K562 (cell line): ENCODE data around the gene PLA2G2E. TPM values are rescaled to one million over a fixed set of nuclear protein-coding genes. Genes with fewer than 3 reads are reported as not detected.

ENCODE experiments used
- ATAC-seq: fragments of 200-7000 bp; cut with Tn5 transposase; 3 replicates; pipeline ENCODE4 v1.9.1; 2020; ENCODE audit warnings: moderate library complexity
- BruUV-seq: library from RNA; stranded (reverse); fragments of 400-500 nt; replicated peaks from 2 replicates; lab custom pipeline; 2021; lab: Mats Ljungman, UMichigan
- CTCF ChIA-PET: fragments of 300-600 bp; formaldehyde crosslinking; extraction: SDS; loops from one replicate; lab custom pipeline; 2021; ENCODE audit warnings: low intra/inter-chr PET ratio; lab: Yijun Ruan, JAX
- POLR2A ChIA-PET: fragments of 300-600, 350-650 bp; sonication (Branson Sonifier 250); formaldehyde crosslinking; extraction: SDS; loops from one replicate; lab custom pipeline; 2021; ENCODE audit warnings: antibody characterized with exemption, inconsistent platforms; lab: Yijun Ruan, JAX
- DNase-seq, 4 experiments: peaks; one replicate each; pipeline versions ENCODE4 v3.0.0 to v3.0.0-alpha.2; 2011 to 2018; ENCODE audit warnings: low spot score in 3 of 4, mixed read lengths in 3 of 4; ENCODE audit errors: extremely low read depth in 1 of 4
- FAIRE-seq: peaks from 2 replicates; lab custom pipeline; 2011; peaks lifted over from hg19 to GRCh38; lab: Jason Lieb, UNC
- H2AFZ ChIP-seq: 2 replicates; pipeline ENCODE4 v1.6.0; 2011; ENCODE audit warnings: low read depth, low read length, control low read depth, inconsistent platforms
- H3K27ac ChIP-seq: fragments of 200-600 bp; 3 replicates; pipeline ENCODE4 v1.8.0; 2011; ENCODE audit warnings: low read depth, mild to moderate bottlenecking, control low read depth, inconsistent platforms, low read length, moderate library complexity, mixed read lengths; ENCODE audit errors: extremely low read depth
- H3K27me3 ChIP-seq, 2 experiments: fragments of 300-600 bp in 1 of 2; 2 replicates in 1 of 2; 3 replicates in 1 of 2; pipeline versions ENCODE4 v1.6.0 to v1.8.0; 2011; ENCODE audit warnings: inconsistent platforms in 2 of 2, low read length in 2 of 2, mild to moderate bottlenecking in 1 of 2, mixed read lengths in 1 of 2, moderate library complexity in 1 of 2; ENCODE audit not compliant: control insufficient read depth in 2 of 2, insufficient read depth in 2 of 2
- H3K36me3 ChIP-seq: fragments of 300-600 bp; 3 replicates; pipeline ENCODE4 v1.8.0; 2011; ENCODE audit warnings: mild to moderate bottlenecking, low read length, inconsistent platforms; ENCODE audit not compliant: control insufficient read depth, insufficient read depth
- H3K4me1 ChIP-seq, 2 experiments: fragments of 200-600 bp in 1 of 2; replicated peaks in 1 of 2; 2 replicates in 1 of 2; 3 replicates in 1 of 2; pipeline versions ENCODE4 v1.5.1 to v1.8.0; 2011; ENCODE audit warnings: inconsistent platforms in 2 of 2, low read length in 2 of 2, mild to moderate bottlenecking in 1 of 2, mixed read lengths in 1 of 2, moderate library complexity in 1 of 2; ENCODE audit not compliant: control insufficient read depth in 2 of 2, insufficient read depth in 2 of 2
- H3K4me2 ChIP-seq: 2 replicates; pipeline ENCODE4 v1.6.1; 2011; ENCODE audit warnings: low read length, control low read depth, inconsistent platforms, mixed read lengths; ENCODE audit not compliant: insufficient read depth
- H3K4me3 ChIP-seq: fragments of 200-600 bp; sonication (generic), shearing (Covaris generic); 2 replicates; pipeline ENCODE4 v1.5.1; 2016; ENCODE audit warnings: control low read depth, inconsistent platforms
- H3K79me2 ChIP-seq: fragments of 200-600 bp; 3 replicates; pipeline ENCODE4 v1.8.0; 2011; ENCODE audit warnings: low read length, inconsistent platforms; ENCODE audit not compliant: control insufficient read depth, insufficient read depth
- H3K9ac ChIP-seq, 2 experiments: 2 replicates each; pipeline versions ENCODE4 v1.6.0 to v1.6.1; 2011; ENCODE audit warnings: low read depth in 2 of 2, low read length in 2 of 2, control low read depth in 1 of 2, inconsistent platforms in 1 of 2, mild to moderate bottlenecking in 1 of 2, mixed read lengths in 1 of 2; ENCODE audit not compliant: insufficient read depth in 1 of 2
- H3K9me1 ChIP-seq: one replicate; pipeline ENCODE4 v1.6.0; 2011; ENCODE audit warnings: inconsistent platforms, mild to moderate bottlenecking, low read length, moderate library complexity; ENCODE audit not compliant: control insufficient read depth, insufficient read depth
- H3K9me3 ChIP-seq: replicated peaks from 2 replicates; pipeline ENCODE4 v1.5.1; 2011; ENCODE audit warnings: low read depth, low read length, inconsistent platforms; ENCODE audit not compliant: control insufficient read depth, insufficient read depth
- H4K20me1 ChIP-seq: replicated peaks from 2 replicates; pipeline ENCODE4 v1.6.1; 2011; ENCODE audit warnings: low read length, inconsistent platforms, mixed read lengths; ENCODE audit not compliant: control insufficient read depth, insufficient read depth
- ADNP ChIP-seq: fragments of 200-800 bp; sonication (Bioruptor generic); IDR thresholded peaks from 2 replicates; pipeline ENCODE4 v1.6.1; 2016; ENCODE audit warnings: missing genetic modification characterization, missing compliant biosample characterization
- FIP1L1 ChIP-seq: fragments of 200-400 bp; formaldehyde crosslinking; IDR thresholded peaks from 2 replicates; pipeline ENCODE4 v1.6.1; 2018; ENCODE audit warnings: mild to moderate bottlenecking, low read depth, low read length; ENCODE audit not compliant: poor library complexity, severe bottlenecking
- HLTF ChIP-seq: fragments of 450-650 bp; IDR thresholded peaks from 2 replicates; pipeline ENCODE4 v1.6.1; 2016
- SP1 ChIP-seq: sonication (generic); formaldehyde crosslinking; IDR thresholded peaks from 2 replicates; pipeline ENCODE4 v1.8.1; 2022; ENCODE audit warnings: mild to moderate bottlenecking, missing genetic modification reagents
- TFAM ChIP-seq: fragments of 250-450 bp; sonication (Bioruptor Pico); conservative IDR thresholded peaks from 2 replicates; pipeline ENCODE4 v1.5.0; 2021; ENCODE audit warnings: mild to moderate bottlenecking, moderate library complexity
- U2AF1 ChIP-seq: fragments of 200-400 bp; formaldehyde crosslinking; optimal IDR thresholded peaks from 2 replicates; pipeline ENCODE3; 2017; ENCODE audit warnings: mild to moderate bottlenecking, low read depth, low read length, moderate library complexity
- ZNF239 ChIP-seq: fragments of 250-450 bp; sonication (Bioruptor Pico); IDR thresholded peaks from 2 replicates; pipeline ENCODE4 v1.4.0; 2020; ENCODE audit warnings: mild to moderate bottlenecking
- WGBS: fragments of 100-300 bp; shearing (Covaris generic); methylation state at CpG from one replicate; pipeline ENCODE4 v1.1.6; 2016; ENCODE audit warnings: low coverage, mixed read lengths; ENCODE audit not compliant: insufficient coverage; ENCODE audit errors: missing lambda C conversion rate; 5-methylcytosine and 5-hydroxymethylcytosine counted together
- in situ Hi-C: fragments of 300-500 bp; cut with MboI; formaldehyde crosslinking; loops from 4 replicates; pipeline ENCODE4 v1.15.0; 2018; ENCODE audit warnings: inconsistent platforms, mixed read lengths
- intact Hi-C: fragments of 100-400 bp; cut with micrococcal nuclease; formaldehyde crosslinking; loops from 2 replicates; pipeline ENCODE4 v1.14.2; 2022
- polyA plus RNA-seq, 8 experiments: library from polyadenylated mRNA; depleted of rRNA in 4 of 8; stranded (reverse) in 5 of 8; unstranded in 3 of 8; fragments of >200 nt; fragmentation: Nextera tagmentation in 2 of 8; fragmentation: Illumina TruSeq in 1 of 8; extraction: Ambion mirVana in 2 of 8; extraction: Trizol in 1 of 8; gene quantifications; 2 replicates each; pipeline versions ENCODE4 v1.2.1 to v1.2.3, GENCODE V29; 2011 to 2014; ENCODE audit warnings: inconsistent platforms in 1 of 8, missing spikeins in 1 of 8
- total RNA-seq, 7 experiments: library from RNA; depleted of rRNA in 6 of 7; stranded (reverse); fragments of >200 nt in 6 of 7; fragmentation: Illumina TruSeq in 2 of 7; extraction: Trizol in 2 of 7; gene quantifications; 2 replicates each; pipeline versions ENCODE4 v1.2.1 to v1.2.3, GENCODE V29; 2011 to 2021; ENCODE audit warnings: low replicate concordance in 1 of 7
- TF ChIP-seq, protein P1 (sequence below): fragments of 250-450 bp; sonication (Bioruptor Pico); IDR thresholded peaks from 2 replicates; pipeline ENCODE4 v1.8.0; 2021; ENCODE audit warnings: borderline replicate concordance, mild to moderate bottlenecking, moderate library complexity; ENCODE audit not compliant: poor library complexity, severe bottlenecking
- TF ChIP-seq, protein P2 (sequence below): fragments of 200-600 bp; sonication (generic); IDR thresholded peaks from one replicate; pipeline ENCODE4 v1.6.1; 2012; ENCODE audit warnings: mild to moderate bottlenecking, low read depth, low read length, inconsistent platforms

PLA2G2E gene
- total and polyA plus RNA-seq, 9 of the 15 experiments (the other 6 are each of a cell fraction or from before 2014, with no cell fraction given), result not detected

DNA sequence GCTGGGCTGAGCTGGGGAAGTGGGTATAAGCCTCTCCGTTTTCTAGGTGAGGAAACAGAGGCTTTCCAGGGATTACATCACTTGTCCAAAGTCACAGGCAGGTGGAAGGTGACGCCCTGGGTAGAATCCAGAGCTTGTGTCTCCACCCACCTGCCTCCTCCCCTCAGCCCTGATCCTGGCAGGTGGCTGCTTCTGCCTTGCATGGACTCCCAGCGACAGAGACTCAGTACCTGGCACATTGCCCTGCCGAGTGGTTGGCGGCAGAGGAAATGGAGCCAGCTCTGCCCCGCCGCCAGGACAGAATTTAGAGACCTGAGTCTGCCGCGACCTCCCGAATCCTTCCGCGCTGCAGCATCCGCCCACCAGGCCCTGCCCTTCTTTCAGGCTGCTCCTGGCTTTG, 2.1 kb downstream of the PLA2G2E start:
- POLR2A ChIA-PET, result interaction anchor here (0.5 to 1.6 kb wide), 7 partner anchors 13 to 460 kb away, joined by 3 to 7 read pairs (median 3); no protein-coding TSS in a partner anchor
- FAIRE-seq (no peak), ATAC-seq (no peak; the same call in 2 of the 3 replicates), DNase-seq (no peak)
- in situ Hi-C loops, result loop anchor here (25.0 kb wide), 1 partner anchor 1291 kb away; no protein-coding TSS in a partner anchor
- Histone ChIP-seq H3K4me1 (peaks cover 0 to 8% of the 10 kb centered on the region in 2 experiments; a peak in 2 of 5 replicates), H3K9ac (no peak overlapping the region; a peak in 1 of 4 replicates), H3K9me1 (no peaks in the 10 kb centered on the region), H3K27me3 (peaks cover 26 to 62% of the 10 kb centered on the region in 2 experiments; a peak in 4 of 5 replicates)
- intact Hi-C loops, result no loop called here
- CTCF ChIA-PET, result no interaction called here
- no TSS peak for BruUV-seq
- TF ChIP-seq SP1, result no peak
- no peak for TF ChIP-seq TFAM (CRISPR knock-in tag)
- TF ChIP-seq, protein P1, sequence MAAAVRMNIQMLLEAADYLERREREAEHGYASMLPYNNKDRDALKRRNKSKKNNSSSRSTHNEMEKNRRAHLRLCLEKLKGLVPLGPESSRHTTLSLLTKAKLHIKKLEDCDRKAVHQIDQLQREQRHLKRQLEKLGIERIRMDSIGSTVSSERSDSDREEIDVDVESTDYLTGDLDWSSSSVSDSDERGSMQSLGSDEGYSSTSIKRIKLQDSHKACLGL (CRISPR knock-in tag), result no peak
- no peak for TF ChIP-seq ADNP
- TF ChIP-seq, protein P2, sequence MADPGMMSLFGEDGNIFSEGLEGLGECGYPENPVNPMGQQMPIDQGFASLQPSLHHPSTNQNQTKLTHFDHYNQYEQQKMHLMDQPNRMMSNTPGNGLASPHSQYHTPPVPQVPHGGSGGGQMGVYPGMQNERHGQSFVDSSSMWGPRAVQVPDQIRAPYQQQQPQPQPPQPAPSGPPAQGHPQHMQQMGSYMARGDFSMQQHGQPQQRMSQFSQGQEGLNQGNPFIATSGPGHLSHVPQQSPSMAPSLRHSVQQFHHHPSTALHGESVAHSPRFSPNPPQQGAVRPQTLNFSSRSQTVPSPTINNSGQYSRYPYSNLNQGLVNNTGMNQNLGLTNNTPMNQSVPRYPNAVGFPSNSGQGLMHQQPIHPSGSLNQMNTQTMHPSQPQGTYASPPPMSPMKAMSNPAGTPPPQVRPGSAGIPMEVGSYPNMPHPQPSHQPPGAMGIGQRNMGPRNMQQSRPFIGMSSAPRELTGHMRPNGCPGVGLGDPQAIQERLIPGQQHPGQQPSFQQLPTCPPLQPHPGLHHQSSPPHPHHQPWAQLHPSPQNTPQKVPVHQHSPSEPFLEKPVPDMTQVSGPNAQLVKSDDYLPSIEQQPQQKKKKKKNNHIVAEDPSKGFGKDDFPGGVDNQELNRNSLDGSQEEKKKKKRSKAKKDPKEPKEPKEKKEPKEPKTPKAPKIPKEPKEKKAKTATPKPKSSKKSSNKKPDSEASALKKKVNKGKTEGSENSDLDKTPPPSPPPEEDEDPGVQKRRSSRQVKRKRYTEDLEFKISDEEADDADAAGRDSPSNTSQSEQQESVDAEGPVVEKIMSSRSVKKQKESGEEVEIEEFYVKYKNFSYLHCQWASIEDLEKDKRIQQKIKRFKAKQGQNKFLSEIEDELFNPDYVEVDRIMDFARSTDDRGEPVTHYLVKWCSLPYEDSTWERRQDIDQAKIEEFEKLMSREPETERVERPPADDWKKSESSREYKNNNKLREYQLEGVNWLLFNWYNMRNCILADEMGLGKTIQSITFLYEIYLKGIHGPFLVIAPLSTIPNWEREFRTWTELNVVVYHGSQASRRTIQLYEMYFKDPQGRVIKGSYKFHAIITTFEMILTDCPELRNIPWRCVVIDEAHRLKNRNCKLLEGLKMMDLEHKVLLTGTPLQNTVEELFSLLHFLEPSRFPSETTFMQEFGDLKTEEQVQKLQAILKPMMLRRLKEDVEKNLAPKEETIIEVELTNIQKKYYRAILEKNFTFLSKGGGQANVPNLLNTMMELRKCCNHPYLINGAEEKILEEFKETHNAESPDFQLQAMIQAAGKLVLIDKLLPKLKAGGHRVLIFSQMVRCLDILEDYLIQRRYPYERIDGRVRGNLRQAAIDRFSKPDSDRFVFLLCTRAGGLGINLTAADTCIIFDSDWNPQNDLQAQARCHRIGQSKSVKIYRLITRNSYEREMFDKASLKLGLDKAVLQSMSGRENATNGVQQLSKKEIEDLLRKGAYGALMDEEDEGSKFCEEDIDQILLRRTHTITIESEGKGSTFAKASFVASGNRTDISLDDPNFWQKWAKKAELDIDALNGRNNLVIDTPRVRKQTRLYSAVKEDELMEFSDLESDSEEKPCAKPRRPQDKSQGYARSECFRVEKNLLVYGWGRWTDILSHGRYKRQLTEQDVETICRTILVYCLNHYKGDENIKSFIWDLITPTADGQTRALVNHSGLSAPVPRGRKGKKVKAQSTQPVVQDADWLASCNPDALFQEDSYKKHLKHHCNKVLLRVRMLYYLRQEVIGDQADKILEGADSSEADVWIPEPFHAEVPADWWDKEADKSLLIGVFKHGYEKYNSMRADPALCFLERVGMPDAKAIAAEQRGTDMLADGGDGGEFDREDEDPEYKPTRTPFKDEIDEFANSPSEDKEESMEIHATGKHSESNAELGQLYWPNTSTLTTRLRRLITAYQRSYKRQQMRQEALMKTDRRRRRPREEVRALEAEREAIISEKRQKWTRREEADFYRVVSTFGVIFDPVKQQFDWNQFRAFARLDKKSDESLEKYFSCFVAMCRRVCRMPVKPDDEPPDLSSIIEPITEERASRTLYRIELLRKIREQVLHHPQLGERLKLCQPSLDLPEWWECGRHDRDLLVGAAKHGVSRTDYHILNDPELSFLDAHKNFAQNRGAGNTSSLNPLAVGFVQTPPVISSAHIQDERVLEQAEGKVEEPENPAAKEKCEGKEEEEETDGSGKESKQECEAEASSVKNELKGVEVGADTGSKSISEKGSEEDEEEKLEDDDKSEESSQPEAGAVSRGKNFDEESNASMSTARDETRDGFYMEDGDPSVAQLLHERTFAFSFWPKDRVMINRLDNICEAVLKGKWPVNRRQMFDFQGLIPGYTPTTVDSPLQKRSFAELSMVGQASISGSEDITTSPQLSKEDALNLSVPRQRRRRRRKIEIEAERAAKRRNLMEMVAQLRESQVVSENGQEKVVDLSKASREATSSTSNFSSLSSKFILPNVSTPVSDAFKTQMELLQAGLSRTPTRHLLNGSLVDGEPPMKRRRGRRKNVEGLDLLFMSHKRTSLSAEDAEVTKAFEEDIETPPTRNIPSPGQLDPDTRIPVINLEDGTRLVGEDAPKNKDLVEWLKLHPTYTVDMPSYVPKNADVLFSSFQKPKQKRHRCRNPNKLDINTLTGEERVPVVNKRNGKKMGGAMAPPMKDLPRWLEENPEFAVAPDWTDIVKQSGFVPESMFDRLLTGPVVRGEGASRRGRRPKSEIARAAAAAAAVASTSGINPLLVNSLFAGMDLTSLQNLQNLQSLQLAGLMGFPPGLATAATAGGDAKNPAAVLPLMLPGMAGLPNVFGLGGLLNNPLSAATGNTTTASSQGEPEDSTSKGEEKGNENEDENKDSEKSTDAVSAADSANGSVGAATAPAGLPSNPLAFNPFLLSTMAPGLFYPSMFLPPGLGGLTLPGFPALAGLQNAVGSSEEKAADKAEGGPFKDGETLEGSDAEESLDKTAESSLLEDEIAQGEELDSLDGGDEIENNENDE, result no peak
- no peak for TF ChIP-seq HLTF
- no peak for TF ChIP-seq ZNF239 (CRISPR knock-in tag)
- TF ChIP-seq FIP1L1, result no peak
- TF ChIP-seq U2AF1, result no peak
- TF ChIP-seq, all 486 proteins: peak for 0
- H3K9me3 ChIP-seq, result no peaks in the 10 kb centered on the region
- WGBS, result 24% methylated on average over 13 of the region's 13 CpGs
- no peak overlapping the region for H3K4me2 ChIP-seq
- H3K27ac ChIP-seq, result no peak overlapping the region
- no peaks in the 10 kb centered on the region for H3K36me3 ChIP-seq
- no peaks in the 10 kb centered on the region for H4K20me1 ChIP-seq
- no peaks in the 10 kb centered on the region for H3K79me2 ChIP-seq
- no peak overlapping the region for H3K4me3 ChIP-seq
- no peak overlapping the region for H2AFZ ChIP-seq
